SW480 (cell line): ENCODE results near the gene TMEM62.
"Not testable (repeated sequence)": the region's sequence is repeated elsewhere in the genome, so short reads cannot be mapped to it uniquely, and the experiment has no call there.

Experiments
- DNase-seq: peaks from one replicate; pipeline ENCODE4 v3.0.0-alpha.2; 2016; ENCODE audit warnings: low spot score

Gene TMEM62

DNA sequence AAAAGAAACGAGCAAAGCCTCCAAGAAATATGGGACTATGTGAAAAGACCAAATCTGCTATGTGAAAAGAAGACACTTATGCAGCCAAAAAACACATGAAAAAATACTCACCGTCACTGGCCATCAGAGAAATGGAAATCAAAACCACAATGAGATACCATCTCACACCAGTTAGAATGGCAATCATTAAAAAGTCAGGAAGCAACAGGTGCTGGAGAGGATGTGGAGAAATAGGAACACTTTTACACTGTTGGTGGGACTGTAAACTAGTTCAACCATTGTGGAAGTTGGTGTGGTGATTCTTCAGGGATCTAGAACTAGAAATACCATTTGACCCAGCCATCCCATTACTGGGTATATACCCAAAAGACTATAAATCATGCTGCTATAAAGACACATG lies 43.8 kb downstream of the TMEM62 start:
- not testable (repeated sequence) for DNase-seq

DNA sequence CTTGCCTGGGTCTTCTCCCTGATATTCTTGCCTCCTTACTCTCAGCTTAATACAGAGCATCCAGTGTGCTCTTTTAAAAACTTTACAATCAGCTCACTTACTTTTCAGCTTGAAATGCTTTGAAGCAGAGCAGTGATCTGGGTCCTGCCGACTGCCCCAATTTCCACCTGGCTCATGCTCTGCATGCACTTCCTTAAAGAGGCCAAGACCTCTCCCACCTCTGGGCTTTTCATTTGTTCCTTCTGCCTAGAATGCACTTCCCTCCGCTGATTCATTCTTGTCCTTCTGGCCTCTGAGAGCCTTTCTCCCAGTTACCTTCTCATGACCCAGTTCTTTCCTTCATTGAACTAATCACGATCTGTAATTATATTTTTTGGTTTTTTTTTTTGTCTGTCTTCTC lies 49.9 kb downstream of the TMEM62 start:
- no peak for DNase-seq

DNA sequence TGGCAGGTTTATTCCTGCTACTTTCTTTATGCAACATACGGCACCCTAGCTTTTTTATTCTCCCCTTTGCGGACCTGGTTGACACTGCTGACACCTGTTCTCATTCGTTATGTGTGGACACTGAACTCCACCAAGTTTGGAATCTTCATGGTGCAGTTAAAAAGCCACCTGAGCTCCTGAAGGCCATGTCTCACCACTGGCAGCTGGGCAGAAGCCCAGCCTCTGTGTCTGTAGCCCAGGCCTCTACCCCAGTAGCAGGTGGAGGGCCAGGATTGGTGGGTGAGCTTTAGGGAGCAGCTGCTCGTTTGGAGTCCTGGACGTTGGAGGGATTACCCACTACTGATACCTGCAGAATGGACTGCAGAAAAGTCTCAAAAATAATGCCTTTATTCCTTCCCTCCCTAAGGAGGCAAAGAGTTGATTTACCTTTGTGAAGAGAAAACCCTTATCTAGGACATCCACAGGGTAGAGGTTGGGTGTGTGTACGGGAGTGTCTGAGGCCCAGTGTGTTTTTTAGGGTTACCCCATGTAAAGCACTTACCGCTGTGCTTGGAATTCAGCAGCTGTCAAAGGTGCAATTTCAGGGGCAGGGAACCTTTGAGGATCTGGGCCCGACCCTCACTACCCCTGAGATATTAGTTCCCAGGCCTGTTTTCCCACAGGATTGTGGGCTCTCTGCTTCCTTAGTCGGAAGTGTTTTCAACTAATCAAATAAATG lies 51.2 kb downstream of the TMEM62 start:
- DNase-seq: no peak

DNA sequence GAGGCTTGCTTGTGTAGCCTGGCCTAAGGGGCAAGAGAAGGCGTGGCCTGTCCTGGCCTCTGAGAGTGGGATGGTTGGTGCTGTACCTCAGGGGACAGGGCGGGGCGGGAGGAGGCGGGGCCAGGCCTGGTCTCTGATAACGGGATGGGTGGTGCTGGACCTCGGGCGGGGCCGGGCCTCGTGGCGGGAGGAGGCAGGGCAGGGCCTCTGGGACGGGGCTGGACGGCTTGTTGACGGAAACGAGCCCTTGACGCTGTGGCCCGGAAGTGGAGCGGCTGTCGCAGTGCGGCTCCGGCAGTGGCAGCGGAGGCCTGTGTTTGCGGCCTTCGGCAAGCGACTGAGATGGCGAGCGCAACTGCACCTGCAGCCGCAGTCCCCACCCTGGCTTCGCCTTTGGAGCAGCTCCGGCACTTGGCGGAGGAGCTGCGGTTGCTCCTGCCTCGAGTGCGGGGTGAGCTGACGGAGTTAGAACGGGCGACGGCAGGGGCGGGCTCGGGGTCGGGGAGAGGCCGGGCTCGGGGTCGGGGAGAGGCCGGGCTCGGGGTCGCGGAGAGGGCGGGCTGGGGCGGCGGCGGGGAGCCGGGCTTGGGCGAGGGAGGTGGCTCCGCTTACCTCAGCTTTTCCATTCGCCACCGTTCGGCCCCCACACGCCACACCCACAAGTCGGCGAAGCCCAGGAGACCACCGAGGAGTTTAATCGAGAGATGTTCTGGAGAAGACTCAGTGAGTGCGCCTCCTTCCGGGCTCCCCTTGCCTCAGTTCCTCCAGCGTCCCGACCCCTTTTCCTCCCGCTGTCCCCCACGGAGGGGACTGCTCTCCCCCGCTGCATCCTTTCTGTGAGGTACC lies 52.0 kb downstream of the TMEM62 start, which contains the start of gene CCNDBP1:
TSS of gene CCNDBP1 (plus strand) at position 247 of the 846 bp plus-strand sequence. CDS start at position 343, 96 bp downstream.
- peak; percentile 92 for DNase-seq

DNA sequence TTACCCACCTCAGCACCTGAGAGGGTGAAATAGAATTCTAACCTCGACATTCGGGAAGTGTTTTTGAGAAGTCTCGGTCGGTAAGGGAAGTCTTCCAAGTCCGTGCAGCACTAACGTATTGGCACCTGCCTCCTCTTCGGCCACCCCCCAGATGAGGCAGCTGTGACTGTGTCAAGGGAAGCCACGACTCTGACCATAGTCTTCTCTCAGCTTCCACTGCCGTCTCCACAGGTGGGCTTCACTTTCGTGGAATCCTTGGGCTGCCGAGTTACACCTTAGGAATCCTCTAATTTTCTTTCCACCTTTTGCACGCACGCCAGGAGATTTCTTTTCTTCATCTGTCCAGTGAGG lies 52.6 kb downstream of the TMEM62 start:
- DNase-seq: peak; percentile 31

DNA sequence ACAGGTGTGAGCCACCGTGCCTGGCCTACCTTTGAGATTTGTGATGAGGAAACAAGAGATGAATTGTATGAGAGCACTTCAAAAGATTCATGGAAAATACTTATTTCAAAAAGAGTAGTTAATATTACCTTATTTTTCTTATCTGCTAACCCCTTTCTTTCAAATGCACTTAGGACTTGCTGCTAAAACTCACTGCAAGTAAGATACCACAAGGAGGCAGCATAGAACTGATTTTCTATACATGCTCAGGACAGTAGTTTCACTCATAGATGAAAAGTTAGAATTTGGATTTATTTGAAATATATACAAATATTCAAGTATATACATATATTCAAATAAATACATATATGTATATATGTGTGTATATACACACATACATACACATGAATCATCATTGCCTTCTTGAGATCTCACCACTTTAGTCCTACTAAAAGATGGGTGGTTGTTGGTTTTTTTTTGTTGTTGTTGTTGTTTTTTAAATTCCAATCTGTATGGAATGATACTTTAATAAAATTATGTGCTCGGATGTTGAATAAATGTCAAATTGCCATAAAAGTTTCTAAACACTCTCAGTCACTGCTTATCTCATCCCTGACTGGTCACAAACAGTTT lies 54.3 kb downstream of the TMEM62 start:
- peak; percentile 38 for DNase-seq

DNA sequence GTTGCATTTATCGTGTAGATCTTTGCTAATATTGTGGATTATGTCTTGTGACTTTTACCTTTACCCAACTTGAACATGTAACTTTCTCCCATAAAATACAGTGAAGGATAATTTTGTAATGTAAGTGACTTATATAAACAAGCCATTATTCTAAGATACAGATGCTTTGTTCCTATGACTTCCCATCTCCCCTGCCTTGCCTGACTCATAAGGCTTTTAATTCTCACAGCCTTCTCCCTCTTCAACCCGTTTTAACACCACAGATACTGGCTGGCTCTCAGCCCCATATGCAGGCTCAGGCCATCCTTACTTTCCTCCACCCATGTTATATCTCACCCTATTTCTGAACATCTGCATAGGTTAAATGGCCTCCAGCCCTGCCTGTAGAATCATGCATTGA lies 55.9 kb downstream of the TMEM62 start:
- no peak for DNase-seq

DNA sequence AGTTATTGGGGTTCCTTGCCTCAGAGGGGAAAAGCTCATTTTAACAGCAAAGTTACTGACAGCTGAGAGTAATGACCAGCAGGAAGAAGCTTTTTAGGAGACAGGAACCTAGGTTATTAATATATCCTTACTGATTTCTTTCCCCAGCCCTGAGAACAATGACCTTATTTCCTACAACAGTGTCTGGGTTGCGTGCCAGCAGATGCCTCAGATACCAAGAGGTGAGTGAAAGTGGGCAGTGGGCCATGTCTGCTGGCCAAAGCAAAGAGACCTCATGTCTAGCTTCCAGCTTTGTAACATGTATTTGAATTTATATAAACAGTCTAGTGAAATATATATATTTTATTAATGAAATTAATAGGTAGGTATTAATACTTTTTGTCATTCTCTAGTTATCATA lies 56.8 kb downstream of the TMEM62 start:
- DNase-seq: no peak

DNA sequence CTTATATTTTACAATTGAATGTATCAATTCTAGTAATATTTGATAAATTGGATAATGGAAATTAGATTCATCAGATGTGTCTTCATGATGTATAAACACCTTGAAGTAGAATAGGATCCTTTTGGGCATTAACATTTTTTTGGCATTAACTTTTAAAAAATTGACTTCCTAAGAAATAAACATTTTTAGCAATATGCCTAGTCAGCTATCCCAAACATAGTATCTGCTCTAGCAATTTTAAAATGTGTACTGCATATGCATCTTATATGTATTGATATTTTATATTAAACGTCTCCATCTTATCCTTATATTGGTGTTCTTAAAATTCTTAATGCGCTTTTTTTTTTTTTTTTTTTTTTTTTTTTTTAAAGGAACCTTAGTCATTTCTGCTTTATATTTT lies 60.3 kb downstream of the TMEM62 start:
- no peak for DNase-seq

DNA sequence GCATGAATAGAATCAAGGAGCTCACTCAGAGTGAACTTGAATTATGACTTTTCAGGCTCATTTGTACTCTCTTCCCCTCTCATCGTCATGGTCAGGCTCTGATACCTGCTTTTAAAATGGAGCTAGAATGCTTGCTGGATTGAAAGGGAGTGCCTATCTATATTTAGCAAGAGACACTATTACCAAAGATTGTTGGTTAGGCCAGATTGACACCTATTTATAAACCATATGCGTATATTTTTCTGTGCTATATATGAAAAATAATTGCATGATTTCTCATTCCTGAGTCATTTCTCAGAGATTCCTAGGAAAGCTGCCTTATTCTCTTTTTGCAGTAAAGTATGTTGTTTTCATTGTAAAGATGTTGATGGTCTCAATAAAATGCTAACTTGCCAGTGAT lies 61.4 kb downstream of the TMEM62 start:
- no peak for DNase-seq

DNA sequence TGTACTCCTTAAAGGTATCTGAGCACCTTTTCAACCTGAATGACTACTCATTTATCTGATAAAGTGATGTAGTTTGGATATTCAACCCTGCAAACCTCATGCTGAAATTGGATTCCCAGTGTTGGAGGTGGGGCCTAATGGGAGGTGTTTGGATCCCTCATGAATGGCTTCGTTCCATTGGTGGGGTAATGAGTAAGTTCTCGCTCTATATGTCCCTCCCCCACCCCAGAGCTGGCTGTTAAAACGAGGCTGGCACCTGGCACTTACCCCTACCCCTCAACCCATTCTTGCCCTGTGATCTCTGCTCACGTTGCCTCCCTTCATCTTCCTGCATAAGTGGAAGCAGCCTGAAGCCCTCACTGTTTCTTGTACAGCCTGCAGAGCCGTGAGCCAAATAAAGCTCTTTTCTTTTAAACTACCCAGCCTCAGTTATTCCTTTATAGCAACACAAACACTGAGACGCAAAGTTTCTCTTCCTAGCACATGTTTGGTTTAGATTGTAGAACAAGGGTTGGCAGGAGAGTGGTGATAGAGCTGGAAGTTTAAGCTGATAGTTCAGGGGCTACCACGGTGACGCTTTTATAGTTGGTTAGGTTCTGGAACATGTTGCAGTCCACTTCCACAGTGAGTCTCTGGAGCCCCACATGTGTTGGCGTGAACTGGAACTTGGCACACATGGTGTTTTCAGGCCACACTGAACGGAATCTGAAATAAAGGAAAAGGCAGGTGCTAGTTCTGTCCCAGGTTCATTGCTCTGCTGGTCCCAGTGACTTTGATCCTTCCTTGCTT lies 63.6 kb downstream of the TMEM62 start:
- no peak for DNase-seq

DNA sequence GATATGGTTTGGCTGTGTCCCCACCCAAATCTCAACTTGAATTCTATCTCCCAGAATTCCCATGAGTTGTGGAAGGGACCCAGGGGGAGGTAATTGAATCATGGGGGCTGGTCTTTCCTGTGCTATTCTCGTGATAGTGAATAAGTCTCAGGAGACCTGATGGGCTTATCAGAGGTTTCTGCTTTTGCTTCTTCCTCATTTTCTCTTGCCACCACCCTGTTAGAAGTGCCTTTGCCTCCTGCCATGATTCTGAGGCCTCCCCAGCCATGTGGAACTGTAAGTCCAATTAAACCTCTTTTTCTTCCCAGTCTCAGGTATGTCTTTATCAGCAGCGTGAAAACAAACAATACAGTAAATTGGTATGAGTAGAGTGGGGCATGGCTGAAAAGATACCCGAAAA lies 64.4 kb downstream of the TMEM62 start:
- DNase-seq: not testable (repeated sequence)

DNA sequence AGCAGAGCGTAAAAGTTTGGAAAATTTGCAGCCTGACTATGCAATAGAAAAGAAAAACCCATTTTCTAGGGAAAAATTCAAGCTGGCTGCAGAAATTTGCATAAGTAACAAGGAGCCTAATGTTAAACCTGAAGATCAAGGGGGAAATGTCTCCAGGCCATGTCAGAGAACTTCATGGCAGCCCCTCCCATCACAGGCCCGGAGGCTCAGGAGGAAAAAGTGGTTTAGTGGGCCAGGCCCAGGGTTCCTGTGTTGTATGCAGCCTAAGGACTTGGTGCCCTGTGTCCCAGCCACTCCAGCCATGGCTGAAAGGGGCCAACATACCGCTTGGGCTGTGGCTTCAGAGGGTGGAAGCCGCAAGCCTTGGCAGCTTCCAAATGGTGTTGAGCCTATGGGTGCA lies 65.2 kb downstream of the TMEM62 start:
- DNase-seq: not testable (repeated sequence)

DNA sequence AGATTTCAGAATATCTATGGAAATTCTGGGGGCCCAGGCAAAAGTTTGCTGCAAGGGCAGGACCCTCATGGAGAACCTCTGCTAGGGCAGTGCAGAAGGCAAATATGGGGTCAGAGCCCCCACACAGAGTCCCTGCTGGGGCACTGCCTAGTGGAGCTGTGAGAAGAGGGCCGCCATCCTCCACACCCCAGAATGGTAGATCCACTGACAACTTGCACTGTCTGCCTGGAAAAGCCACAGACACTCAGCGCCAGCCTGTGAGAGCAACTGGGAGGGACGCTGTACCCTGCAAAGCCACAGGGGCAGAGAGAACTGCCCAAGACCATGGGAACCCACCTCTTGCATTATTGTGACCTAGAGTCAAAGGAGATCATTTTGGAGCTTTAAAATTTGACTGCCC lies 65.6 kb downstream of the TMEM62 start:
- no peak for DNase-seq

DNA sequence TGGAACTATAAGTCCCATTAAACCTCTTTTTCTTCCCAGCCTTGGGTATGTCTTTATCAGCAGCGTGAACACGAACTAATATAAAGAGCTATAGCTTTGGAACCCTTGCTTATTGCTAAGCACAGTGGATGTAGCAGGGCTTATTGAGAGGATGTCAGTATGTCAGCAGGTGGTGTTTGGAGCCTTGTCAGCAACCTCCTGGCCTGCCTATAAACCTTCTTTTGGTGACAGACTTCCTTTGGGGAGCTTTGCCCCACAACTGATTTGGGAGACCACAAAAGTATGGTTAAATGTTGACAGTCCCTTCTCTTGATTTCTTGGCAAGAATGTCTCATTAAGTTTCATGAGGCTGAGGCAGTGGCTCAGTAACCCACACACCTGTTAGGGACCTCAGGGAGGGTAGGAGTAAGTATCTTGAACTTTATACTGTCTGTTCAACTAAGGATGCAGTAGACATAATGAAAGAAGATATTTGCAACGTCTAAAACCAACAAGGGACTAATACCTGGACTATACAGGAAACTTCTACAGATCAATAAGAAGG lies 66.6 kb downstream of the TMEM62 start:
- DNase-seq: no peak

DNA sequence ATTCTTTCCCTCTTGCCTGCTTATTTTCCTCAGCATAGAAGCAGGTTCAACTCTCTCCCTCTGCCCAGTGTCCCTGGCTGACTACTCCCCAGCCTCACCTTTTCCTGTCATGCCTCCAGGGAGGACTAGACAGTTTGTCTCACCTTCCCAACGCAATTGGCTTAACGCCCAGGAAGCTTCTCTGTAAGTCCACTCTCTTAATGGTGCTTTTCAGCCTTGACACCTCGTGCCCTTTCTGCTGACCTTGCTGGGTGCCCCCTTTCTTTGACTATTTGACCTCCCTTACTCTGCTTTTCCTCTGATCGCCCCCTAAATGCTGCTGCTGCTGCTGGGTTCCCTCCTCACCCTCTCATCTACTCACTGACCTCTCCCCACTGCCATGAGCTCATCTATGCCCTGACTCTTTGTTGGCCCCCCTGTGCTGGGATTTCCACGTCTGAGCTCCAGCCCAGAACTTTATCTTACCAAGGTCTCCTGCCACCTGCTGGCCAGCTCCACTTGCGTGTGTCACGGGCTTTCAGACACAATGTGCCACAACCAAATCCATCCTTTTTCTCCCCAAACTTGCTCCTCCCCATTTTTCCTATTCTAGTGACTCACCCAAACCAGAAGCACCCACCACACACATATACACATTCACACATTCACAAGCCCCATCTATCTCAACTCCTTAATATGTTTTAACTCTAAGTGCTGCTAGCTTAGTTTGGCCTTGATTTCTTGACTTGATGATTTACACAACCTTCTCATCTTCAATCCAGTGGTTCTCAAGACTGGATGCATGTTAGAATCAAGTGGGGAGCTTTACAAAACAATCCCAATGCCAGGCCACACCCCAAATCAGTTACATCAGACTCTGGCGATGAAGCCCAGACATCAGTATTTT lies 70.9 kb downstream of the TMEM62 start:
- DNase-seq: peak; percentile 15

DNA sequence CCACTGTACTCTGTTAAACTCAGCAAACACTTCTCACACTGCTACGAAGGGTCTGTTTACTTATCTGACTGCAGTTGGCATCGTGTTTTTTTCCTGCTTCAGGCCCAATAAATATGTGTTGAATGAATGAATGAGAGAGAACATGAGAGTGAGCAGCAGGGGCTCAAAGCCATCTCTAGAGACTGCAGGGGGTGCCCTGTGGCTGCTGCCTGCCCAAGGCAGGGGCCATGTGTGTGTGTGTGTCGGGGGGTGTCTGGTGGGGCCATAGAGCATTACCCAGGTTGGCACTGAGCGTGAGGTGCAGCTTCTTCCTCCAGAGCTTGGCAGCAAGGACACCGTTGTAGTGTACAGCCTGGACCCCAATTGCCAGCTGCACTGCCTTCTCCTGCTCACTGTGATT lies 72.7 kb downstream of the TMEM62 start:
- no peak for DNase-seq

DNA sequence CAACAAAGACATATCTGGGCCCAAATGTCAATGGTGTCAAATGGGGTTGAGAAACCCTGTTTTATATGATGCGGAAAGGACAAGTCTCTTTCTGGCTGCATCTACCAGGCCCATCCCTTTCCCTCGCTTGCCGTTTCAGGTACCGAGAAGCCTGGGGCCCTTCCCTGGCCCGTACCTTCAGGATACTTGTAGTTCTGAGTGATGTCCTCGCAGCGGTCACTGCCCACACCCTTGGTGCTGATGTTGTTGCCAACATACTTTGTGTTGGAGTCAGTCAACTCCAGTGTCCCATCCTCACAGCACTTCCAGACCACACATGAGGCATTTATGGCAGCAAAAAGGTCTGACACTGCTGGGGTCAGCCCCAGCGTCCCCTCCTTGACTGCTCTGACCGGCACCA lies 73.6 kb downstream of the TMEM62 start:
- no peak for DNase-seq

DNA sequence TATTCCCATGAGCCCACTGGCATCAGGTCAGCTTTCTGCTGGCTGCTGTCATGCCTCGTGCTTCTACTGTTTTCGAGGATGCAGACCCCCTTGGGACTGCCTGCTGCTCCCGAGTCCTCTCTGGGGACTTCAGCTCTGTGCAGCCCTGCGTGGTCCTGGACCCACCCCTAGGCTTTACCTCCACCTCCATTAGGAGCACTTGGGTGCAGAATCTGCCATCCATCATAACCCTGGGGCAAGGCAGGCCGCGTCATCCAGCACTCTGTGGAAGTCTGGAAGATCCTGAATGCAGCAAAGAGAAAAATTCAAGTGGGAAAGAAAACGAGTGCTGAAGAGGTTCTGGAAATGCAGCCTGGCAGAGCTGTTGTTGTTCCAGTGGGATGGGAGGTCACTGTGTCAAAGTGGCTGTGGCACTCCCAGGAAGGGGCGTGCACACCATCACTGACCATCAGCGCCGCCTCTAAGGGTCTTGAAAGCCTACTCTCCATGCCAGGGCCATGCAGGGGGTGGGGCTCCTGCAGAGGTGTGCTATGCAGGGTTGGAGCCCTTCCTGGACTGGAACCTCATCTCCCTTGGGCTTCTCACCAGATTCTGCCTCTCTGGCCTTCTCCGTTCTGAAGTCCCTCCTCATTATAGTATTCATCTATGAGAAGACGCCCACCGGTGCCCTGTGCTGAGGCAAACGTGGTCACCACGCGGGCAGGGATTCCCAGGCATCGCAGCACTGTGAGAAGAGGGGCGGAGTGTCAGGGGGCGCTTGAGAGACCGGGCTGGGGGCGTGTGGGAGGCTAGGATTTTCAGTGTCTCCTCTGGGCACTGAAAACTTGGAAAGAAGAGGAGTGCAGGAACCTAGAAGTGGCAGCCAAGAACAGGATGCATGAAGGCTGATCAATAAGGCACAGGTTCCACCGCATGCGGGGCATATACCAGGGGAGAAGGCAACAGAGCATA lies 74.9 kb downstream of the TMEM62 start:
- DNase-seq: no peak
